ENCODE measurements around the gene CADM2.

DNA sequence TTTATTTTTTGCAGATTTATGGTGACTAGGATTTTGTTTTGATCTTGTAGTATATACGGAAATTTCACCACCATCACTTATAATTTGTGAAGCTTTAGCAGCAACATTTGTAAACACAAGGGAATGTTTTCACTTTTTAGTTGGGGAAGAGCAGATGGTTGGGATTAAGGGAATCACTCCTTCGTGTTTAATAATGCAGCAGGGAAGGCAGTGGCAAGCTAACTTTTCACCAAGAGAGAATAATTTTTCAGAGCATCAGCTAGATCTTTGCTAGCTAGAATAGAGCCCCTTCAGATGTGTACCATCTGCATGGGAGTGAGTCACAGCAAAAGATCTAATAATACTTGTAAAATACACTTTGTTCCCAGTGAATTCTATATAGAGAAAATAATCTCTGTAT is 632.7 kb downstream of the CADM2 start:
- TF ChIP-seq, protein P1, sequence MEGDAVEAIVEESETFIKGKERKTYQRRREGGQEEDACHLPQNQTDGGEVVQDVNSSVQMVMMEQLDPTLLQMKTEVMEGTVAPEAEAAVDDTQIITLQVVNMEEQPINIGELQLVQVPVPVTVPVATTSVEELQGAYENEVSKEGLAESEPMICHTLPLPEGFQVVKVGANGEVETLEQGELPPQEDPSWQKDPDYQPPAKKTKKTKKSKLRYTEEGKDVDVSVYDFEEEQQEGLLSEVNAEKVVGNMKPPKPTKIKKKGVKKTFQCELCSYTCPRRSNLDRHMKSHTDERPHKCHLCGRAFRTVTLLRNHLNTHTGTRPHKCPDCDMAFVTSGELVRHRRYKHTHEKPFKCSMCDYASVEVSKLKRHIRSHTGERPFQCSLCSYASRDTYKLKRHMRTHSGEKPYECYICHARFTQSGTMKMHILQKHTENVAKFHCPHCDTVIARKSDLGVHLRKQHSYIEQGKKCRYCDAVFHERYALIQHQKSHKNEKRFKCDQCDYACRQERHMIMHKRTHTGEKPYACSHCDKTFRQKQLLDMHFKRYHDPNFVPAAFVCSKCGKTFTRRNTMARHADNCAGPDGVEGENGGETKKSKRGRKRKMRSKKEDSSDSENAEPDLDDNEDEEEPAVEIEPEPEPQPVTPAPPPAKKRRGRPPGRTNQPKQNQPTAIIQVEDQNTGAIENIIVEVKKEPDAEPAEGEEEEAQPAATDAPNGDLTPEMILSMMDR (conservative IDR thresholded peaks at IDR 0.05): no peak
- no peak for TF ChIP-seq ZFX (IDR thresholded peaks at IDR 0.05)
